Globus pallidus (tissue), 1 donor: ENCODE data around the gene MYADML2.
"Not testable (repeated sequence)": the region's sequence is repeated elsewhere in the genome, so short reads cannot be mapped to it uniquely, and the experiment has no call there.

ENCODE experiments used
- DNase-seq: peaks from one replicate; pipeline ENCODE4 v3.0.0-alpha.2; 2015; ENCODE audit warnings: low spot score

Gene MYADML2, protein sequence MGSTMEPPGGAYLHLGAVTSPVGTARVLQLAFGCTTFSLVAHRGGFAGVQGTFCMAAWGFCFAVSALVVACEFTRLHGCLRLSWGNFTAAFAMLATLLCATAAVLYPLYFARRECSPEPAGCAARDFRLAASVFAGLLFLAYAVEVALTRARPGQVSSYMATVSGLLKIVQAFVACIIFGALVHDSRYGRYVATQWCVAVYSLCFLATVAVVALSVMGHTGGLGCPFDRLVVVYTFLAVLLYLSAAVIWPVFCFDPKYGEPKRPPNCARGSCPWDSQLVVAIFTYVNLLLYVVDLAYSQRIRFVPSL

DNA sequence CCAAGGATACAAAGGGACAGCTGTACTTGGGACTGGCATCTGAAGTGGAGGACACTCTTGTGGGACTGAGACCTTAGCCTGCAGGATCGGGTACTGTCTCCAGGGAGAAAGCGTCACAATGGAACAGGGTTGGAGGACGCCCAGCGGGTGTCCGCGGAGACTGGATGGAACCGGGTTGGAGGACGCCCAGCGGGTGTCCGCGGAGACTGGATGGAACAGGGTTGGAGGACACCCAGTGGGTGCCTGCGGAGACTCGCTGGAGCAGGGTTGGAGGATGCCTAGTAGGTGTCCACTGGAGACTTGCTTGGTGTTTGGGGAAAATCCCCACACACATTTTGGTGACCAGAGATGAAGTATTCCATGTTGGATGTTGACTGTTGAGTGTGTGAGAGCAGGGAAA, at the start of gene MYADML2:
MYADML2 (minus strand) TSS at position 45 of the 400 bp plus-strand sequence. CDS start 5,492 bp downstream, outside the sequence.
- DNase-seq, result no peak

DNA sequence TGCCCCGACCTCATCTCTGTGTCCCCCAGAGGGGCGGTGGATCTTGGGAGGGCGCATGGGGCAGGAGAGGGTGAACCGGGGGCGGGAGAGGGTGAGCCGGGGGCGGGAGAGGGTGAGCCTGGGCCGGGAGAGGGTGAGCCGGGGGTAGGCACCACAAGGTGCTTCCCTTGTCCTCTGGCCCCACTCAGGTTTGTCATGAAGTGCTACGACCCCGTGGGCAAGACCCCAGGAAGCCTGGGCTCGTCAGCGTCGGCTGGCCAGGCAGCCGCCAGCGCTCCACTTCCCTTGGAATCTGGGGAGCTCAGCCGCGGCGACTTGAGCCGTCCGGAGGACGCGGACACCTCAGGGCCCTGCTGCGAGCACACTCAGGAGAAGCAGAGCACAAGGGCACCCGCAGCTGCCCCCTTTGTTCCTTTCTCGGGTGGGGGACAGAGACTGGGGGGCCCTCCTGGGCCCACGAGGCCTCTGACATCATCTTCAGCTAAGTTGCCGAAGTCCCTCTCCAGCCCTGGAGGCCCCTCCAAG, 49.3 kb upstream of the MYADML2 start:
- no peak for DNase-seq

DNA sequence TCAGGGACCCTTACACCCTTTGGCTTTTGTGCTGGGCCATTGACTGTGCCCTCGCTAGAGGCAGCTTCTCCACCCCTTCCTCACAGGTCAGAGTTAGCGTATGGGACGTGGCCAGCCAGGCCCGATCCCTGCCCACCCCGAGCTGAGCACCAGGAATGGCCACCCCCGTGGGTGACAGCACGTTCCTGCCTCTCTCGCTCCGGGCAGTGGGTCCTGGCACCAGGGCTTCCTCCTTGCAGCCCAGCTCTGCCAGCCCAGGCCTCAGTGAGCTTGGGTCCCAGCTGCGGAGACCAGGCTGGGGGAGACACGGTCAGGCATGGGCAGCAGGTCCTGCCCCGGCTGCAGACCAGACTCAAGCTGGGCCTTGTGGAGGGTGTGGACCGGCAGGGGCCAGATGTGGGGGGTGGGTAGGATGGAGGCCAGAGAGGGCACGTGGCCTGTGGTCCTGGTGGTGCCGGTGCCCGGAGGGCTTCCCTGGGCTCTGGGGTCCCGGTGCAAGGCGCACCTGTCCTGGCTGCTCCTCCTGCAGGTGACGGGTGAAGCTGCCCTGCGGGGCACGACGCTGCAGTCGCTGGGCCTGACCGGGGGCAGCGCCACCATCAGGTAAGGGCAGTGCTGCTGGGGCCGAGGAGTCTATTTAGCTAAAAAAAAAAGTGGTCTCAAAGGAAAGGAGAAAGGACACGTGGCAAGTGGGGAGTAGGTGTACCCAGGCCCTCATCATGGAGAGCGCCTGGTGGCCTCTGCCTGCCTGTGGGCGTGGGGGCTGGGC, 48.6 kb upstream of the MYADML2 start:
- DNase-seq, result no peak

DNA sequence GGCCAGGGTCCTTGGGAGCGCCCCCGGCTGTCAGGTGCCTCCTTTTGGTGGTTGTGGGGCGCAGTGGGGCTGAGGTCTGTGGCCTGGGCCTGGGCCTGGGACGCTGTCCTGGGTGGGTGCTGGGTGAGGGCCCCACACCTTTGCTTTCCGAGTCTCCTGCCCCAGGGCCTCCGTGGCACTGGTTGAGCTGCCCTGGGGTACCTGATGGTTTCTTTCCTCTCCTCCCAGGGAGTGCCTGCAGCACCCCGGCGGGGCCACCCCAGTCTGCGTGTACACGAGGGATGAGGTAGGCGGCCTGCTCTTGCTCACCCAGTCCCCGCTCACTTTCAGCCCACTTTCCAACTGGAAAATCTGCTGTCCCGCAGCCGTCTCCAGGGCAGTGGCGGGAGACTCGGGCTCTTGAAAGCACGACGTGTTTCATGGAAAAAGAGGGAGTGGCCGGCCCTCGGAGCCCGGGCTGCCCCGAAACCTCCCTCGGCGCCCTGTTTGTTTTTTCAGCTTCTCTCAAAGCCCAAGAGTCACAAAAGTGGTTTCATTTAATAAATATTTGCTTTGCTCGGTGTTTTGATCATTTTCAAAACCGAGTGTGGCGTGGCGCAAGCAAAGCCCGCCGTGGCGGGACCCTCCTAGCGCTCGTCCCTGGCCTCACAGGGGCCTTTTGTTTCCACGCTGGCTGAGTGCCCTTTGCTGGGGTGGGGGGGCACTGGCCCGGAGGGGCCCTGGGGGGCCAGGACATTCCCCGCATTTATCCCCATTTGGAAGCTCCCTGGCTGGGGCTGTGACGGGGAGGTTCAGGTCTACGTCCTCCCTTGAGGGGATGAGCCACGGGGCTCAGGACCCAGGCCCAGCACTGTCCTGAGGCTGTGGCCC, 47.8 kb upstream of the MYADML2 start:
- DNase-seq, result no peak

DNA sequence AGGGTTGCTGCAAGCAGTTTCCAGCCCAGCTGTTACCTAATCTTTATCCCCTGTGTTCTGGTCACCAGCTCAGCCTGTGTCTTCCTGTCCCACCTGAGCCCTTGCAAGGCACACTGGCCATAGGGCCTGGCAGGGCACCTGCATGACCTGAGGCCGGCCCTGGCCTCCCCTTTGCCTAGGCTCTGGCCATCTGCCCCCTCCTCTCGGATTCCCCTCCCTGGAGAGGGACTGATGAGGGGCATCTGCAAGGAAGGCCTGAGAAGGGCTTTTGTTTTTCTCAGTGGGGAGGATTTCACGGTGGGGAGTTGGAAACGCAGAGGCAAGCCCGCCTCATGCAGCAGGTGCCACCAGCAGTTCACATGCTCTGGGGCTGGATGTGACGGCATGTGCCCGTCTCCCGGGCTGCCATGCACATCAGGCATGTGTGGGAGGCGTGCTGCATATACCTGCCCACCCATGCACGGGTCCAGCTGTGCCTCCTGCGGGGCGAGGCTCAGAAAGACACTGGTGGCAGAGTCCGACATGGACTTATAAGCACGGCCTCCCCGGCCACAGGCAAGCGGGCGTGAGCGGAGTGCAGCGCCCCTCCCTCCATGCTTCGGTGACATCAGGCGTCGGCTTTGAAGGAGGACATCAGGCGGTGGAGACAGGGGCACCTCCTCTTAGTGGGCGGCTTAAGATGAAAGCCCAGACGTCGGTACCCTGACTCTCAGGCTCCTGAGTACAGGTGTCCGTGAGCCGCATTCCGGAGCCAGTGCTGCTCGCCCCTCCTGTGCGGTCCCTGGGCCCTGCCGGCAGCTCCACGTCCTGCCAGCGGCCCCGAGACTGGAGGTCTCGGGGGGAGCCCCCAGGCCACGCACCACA, 46.9 kb upstream of the MYADML2 start:
- no peak for DNase-seq

DNA sequence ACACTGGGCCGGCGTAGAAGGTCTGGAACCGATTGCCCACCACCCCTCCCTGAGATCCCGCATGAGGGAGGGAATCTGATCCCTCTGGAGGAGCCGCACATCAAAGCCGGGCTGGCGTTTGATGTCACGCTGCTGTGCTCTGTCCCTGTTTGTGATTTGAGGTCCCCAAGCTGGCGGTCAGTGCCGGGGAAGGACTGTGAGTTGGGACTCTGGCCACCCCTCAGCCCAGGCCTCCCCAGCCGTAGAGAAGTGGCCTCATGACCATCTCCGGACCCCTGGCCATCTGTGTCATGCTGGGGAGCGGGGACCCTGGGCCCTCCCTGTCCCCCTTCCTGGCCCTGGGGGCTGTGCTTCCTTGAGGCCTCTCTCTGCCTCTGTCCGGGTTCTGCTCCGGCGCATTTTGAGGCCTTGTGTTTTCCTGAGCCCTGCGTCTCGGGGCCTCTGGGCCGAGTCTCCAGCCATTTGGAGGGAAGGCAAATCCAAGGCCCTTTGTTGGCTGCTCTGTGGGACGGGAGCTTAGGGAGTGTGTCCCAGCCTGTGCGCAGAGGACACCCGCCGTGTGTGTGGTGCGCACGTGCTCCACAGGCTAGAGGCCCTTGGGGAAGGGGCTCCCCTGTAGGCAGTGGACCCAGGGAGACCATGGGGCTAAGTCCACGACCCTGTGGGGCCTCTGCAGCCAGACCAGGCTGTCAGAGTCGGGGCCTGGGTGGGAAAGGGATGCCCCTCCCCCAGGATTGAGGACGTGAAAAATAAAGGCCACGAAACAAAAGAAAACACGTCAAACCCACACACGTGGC, 45.5 kb upstream of the MYADML2 start:
- DNase-seq, result no peak

DNA sequence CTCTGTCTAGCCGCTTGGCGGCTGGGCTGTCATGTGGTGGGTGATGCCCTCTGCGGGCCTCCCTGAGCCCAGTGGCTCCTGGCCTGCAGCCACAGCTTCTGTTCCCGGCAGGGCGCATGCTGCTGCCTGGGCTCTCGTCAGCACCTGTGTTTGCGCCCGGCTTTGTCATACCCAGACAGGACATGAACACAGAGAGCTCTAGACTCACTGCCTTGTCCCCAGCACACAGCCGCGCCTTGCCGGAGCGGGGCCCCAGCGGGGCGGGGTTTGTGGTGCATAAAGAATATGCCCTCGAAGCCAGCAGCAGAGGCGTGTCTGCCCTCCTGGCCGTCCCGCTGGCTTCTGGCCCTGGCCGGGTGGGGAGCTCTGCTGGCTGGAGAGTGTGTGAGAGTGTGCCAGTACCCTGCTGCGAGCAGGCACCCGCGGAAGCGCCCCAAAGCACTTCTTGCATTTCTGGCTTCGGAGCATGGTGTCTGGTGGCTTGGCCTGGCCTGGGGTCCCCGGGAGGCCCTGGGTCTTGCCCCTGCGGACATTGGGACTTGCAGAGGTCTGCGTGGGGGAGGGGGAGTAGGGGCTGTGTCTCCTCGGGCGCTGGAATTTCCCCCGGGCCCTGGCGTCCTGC, 44.8 kb upstream of the MYADML2 start:
- DNase-seq, result peak; percentile 59

DNA sequence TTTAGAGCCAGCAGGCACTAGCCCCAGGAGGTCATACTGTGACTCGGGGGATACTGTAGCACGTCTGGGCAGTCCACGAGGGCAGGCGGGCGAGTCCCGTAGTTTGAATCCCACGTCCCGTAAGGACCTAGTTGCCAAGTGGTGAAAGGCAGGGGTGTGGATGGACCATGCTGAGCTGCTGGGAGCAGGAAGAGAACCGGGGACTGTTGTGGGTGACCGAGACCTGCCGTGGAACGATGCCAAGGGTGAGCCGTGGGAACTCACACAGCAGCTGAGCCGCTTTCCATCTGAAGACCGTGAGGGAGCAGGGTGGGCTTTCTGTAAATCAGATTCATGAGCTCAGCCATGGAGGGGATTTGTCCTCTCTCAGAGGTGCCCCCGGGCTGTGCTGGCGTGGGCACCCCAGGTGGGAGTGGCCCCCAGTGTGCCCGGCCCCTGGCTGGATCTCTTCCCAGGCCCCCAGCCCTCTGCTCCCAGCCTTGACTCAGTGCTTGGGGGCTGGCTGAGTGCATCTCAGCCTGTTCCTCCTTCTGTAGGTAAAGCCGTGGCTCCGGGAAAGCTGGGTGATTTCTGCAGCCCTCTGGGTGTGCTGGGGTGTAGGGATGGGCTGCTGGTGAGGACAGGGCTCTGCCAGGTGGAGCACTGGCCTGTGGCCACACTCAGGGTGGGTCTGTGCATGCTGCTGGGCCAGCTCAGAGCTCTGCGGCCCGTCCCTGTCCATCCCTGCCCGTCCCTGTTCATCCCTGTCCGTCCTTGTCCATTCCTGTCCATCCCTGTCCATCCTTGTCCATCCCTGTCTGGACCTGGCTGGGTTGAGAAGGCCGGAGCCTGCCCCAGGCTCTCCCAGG, 44.0 kb upstream of the MYADML2 start:
- no peak for DNase-seq

DNA sequence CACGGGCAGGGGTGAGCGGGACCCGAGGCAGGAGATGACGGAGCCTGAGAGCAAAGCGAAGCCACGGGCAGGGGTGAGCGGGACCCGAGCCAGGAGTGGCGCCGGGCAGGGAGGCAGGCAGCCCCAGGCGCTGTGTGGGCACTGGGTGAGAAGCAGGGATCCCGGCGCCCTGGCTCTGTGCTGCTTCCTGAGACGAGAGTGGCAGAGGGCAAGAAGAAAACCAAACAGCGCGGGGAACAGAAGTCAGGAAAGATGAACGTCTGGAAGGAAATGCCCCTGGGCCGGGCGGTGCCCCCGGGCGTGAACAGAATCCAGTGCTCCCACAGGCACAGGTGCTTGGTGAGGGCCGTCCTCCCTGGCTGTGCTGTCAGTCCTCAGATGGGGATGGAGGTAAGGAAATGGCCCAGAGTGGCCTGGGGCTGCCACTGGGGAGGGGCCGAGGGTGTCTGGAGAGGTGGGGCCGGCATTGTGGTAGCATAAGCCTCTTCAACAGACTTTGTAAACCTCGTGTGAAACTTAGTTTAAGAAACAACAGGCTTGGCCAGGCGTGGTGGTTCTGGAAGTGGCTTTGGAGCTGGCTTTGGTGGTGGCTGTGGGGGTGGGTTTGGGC, 40.2 kb upstream of the MYADML2 start:
- no peak for DNase-seq

DNA sequence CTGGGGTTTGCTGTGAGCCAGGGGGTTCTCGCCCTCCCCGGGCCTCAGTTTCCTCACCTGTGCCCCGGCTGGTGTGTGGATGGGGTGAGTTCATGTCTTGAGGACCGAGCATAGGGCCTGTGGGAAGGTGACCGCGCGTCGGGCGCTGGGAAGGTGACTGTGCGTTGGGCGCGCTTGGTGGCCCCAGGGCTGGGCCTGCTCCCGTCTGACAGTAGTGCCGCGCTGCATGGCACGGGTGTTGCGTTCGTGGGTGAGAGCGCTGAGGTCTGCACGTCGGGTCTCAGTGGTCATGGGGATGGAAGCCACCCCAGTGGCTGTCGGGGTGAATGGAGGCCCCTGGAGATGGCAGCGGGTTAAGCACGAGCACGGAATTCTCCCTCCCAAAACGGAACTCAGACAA, 39.6 kb upstream of the MYADML2 start:
- DNase-seq, result no peak

DNA sequence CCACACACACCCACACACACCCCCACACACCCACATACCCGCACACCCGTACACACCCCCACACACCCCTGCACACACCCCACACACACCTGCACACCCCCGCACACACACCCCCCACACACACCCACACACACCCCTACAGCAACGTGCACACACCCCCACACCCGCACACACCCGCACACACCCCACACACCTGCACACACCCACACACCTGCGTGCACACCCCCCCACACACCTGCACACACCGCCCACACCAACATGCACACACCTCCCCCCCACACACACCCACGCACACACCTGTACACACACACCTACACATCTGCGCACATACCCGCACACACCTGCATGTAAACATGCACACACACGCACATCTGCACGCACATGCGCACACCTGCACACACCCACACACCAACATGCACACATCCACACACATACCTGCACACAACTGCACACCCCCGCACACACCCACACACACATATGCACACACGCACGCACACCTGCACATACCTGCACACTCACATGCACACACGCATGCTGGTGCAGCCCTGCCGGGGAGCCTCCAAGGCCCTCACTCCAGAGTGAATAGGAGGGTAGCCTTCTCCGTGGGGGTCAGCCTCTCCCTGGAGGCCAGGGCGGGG, 37.9 kb upstream of the MYADML2 start:
- no peak for DNase-seq

DNA sequence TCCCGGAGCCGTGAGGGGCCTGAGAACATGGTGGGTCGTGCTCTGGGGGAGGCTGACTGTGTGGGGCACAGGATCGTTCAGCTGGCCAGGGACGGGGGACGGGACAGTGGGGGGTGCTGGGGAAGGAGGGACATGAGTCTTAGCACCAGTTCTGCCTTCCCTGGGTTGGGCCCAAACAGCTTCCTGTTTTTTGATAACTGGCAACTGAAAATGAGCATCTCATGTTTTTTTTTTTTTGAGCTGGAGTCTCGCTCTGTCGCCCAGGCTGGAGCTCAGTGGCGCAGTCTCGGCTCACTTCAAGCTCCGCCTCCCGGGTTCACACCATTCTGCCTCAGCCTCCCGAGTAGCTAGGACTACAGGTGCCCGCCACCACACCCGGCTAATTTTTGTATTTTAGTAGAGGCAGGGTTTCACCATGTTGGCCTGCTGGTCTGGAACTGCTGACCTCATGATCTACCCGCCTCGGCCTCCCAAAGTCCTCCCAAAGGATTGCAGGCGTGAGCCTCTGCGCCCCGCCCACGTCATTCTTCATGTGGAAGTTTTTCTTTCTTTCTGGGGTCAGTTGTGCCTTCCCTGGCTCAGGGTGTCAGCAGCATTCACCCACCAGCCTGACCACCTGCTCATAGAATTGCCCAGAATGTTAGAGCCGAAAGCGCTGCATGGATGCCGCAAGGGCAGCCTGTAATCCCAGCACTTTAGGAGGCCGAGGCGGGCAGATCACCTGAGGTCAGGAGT, 36.8 kb upstream of the MYADML2 start:
- no peak for DNase-seq

DNA sequence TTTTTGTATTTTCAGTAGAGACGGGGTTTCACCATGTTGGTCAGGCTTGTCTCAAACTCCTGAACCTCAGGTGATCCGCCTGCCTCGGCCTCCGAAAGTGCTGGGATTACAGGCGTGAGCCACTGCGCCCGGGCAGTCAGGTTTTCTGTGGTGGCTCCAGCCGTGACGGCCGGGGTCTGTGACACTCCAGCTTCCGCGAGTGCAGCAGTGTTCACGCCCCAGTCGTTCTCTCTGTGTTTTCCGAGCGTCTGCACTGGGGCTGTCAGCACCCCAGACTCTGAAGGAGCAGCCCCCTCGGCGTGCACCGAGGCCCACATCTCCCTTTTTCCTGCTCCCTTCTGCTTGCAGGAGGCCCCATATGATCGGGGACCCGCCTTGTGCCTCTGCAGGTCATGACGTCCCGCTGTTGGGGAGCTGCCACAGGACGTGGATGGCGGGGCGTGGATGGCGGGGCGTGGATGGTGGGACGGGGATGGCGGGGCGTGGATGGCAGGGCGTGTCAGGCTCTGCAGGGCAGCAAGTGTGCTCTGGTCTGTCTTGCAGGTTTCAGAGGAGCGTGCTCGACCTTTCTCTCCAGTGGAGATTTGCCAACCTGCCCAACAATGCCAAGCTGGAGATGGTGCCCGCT, 36.1 kb upstream of the MYADML2 start:
- no peak for DNase-seq

DNA sequence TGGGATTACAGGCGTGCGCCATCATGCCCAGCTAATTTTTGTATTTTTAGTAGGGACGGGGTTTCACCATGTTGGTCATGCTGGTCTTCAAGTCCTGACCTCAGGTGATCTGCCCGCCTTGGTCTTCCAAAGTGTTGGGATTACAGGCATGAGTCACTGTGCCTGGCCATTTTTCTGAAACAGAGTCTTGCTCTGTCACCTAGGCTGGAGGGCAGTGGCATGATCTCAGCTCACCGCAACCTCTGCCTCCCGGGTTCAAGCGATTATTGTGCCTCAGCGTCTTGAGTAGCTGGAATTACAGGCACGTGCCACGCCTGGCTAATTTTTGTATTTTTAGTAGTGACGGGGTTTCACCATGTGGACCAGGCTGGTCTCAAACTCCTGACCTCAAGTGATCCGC, 34.5 kb upstream of the MYADML2 start:
- not testable (repeated sequence) for DNase-seq

DNA sequence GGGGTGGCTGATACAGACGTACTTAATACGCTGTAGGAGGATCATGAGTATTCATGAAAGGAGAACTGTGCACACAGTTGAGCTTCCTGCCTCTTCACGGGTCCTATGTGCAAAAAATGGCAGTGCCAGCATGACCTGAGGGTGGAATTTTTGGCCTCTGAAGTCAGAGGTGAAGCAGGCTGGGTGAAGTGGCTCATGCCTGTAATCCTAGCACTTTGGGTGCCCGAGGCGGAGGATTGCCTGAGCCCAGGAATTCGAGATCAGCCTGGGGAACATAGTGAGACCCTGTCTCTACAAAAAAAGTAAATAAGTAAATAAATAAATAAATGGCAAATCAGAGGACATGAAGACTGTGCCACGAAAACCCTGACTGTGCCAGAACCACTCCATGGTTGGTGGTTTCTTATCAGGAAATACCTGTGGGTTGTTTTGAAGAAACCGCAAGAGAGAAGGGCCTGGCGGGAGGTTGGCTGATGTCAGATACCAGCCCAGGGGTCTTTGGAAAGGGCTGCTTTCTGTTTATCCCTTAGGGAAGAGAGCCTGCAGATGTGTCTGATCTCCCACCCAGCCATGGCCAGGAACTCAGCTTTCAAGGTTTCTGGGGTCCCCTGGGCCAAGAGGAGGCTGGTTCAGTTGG, 33.8 kb upstream of the MYADML2 start:
- no peak for DNase-seq

DNA sequence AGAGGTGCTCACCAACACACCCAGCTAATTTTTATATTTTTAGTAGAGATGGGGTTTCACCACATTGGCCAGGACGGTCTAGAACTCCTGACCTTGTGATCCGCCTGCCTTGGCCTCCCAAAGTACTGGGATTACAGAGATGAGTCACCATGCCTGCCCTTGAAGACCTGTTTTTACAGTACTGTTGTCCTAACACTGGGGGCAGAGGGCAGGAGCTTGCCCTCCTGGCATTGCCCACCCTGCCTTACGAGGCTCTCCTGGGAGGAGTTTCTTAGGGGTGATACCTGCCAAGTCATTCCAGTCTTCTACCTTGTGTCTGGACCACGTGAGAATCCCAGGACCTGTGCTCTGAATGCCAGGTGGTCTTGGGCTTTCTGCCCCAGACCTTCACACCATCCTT, 33.1 kb upstream of the MYADML2 start:
- DNase-seq, result no peak
